GM18508 (cell line): Measurements from ENCODE around the gene DDIT3.
"Not testable (repeated sequence)": the region's sequence is repeated elsewhere in the genome, so short reads cannot be mapped to it uniquely, and the experiment has no call there.

Experiments used
- ATAC-seq: cut with Tn5 transposase; IDR thresholded peaks from one replicate; pipeline ENCODE4 v1.9.1; 2021; ENCODE audit warnings: moderate number of reproducible peaks; ENCODE audit not compliant: insufficient read depth, unreplicated experiment

DDIT3 gene

DNA sequence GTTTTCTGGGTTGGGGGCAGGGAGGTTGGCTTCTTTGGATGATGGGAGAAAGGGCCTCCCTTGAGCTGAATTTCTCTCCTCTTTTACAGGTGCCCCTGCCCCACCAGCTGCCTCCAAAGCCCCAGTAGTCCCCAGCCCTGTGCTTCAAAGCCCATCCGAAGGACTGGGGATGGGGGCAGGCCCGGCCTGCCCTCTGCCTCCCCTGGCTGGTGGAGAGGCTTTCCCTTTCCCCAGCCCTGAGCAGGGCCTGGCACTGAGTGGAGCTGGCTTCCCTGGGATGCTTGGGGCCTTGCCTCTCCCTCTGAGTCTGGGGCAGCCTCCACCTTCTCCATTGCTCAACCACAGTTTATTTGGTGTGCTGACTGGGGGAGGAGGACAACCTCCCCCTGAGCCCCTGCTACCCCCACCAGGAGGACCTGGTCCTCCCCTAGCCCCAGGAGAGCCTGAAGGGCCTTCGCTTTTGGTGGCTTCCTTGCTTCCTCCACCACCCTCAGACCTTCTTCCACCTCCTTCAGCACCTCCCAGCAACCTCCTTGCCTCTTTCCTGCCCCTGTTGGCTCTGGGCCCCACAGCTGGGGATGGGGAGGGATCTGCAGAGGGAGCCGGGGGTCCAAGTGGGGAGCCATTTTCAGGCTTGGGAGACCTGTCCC, 6.3 kb upstream of the DDIT3 start:
- ATAC-seq, result no peak

DNA sequence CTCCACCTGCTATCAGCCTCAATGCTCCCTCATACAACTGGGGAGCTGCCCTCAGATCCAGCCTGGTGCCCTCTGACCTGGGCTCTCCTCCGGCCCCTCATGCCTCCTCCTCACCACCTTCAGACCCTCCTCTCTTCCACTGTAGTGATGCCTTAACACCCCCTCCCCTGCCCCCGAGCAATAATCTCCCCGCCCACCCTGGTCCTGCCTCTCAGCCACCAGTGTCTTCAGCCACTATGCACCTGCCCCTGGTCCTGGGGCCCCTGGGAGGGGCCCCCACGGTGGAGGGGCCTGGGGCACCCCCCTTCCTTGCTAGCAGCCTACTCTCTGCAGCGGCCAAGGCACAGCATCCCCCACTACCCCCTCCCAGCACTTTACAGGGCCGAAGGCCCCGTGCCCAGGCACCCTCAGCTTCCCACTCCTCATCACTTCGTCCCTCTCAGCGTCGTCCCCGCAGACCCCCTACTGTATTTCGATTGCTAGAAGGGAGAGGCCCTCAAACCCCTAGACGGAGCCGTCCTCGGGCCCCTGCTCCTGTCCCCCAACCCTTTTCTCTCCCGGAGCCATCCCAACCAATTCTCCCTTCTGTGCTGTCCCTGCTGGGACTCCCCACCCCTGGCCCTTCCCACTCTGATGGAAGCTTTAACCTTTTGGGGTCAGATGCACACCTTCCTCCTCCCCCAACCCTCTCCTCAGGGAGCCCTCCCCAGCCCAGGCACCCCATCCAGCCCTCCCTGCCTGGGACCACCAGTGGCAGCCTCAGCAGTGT, 5.5 kb upstream of the DDIT3 start:
- ATAC-seq, result no peak

DNA sequence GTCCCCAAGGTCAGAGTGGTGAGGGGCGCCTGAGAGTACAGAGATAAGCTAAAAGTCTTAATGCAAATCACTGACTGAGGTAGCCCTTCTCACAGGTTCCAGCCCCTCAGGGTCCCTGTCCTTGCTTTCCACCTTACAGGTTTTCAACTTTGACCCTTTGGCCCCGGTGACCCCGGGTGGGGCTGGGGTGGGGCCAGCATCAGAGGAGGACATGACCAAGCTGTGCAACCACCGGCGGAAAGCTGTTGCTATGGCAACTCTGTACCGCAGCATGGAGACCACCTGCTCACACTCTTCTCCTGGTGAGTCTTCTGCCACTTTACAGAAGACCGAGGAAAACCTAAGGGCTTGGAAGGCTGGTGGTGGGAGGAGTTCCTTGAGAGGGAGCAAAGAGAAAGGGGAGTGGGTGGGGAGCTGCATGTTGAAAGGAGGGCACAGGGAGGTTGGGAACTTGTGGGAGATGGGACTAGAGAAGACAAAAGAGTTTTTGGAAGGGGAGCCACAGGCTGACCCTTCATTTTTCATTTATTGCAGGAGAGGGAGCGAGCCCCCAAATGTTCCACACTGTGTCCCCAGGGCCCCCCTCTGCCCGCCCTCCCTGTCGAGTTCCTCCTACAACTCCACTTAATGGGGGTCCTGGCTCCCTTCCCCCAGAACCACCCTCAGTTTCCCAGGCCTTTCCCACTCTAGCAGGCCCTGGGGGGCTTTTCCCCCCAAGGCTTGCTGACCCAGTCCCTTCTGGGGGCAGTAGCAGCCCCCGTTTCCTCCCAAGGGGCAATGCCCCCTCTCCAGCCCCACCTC, 4.7 kb upstream of the DDIT3 start:
- no peak for ATAC-seq

DNA sequence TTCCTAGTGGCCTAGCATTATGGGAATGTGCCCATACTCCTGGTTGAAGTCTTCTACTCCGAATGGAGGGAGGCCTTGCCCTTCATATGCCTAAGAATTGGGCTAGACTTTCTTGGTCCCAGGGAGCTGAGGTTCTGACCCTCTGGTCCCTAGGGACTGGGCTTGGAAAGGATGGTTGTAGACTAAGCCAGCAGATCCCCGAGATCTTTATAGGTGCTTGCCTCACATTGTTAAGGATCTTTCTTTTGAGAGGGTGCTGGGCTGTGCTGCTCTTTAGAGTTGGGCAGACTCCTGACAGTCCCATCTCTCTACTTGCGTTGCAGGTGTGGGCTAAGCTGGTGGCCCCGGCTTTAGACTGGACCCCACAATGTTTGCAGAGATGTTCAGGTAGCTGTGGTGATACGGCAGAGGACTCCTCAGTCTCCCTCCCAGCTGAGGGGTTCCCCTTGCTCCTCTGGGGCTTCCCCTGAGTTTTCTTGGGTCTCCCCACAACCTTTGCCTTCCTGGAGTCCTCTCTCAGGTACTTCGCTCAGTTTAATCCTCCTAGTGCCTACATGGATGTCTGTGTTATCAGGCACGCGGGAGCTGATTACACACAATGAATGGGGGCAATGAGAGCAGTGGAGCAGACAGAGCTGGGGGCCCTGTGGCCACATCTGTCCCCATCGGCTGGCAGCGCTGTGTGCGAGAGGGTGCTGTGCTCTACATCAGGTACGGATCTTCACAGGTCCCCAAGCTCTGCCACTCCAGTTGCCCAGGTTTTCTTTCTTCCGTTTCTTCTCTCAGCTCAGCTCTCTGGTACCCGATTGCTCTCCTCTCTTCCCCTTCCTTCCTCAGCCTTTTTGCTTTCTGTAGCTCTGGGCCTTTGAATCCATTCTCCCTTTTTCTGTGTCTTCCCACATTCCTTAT, 3.6 kb upstream of the DDIT3 start:
- ATAC-seq, result no peak

GRCh38 chr12:57522887-57523705, 2.8 kb upstream of the DDIT3 start:
- ATAC-seq, result no peak

- ATAC-seq, result peak; percentile 24
Measured at GRCh38 chr12:57522011-57522886, 1.9 kb upstream of the DDIT3 start, which contains the start of gene MBD6. Gene MBD6, plus strand, starts transcription at chr12:57522824. Its CDS starts 1,480 bp downstream, at chr12:57524304.

GRCh38 chr12:57521525-57522010, 1.3 kb upstream of the DDIT3 start:
- ATAC-seq, result no peak

- no peak for ATAC-seq
Measured at GRCh38 chr12:57519796-57520052, 590 bp downstream of the DDIT3 start.

- ATAC-seq, result no peak
Measured at GRCh38 chr12:57518920-57519795, 1.2 kb downstream of the DDIT3 start.

GRCh38 chr12:57518176-57518919, 2.0 kb downstream of the DDIT3 start:
- no peak for ATAC-seq

- not testable (repeated sequence) for ATAC-seq
Measured at GRCh38 chr12:57517718-57518117, 2.6 kb downstream of the DDIT3 start.

DNA sequence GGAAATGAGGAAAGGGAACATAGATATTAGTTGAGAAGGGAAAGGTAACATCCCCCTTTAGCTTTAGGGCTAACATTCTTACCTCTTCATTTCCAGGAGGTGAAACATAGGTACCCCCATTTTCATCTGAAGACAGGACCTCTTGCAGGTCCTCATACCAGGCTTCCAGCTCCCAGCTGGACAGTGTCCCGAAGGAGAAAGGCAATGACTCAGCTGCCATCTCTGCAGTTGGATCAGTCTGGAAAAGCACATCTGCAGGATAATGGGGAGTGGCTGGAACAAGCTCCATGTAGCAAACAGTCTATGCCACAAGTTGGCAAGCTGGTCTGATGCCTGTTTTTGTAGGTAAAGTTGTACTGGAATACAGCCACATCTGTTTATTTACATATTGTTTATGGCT, 3.1 kb downstream of the DDIT3 start:
- ATAC-seq, result no peak

GRCh38 chr12:57516617-57517153, 3.6 kb downstream of the DDIT3 start:
- no peak for ATAC-seq

DNA sequence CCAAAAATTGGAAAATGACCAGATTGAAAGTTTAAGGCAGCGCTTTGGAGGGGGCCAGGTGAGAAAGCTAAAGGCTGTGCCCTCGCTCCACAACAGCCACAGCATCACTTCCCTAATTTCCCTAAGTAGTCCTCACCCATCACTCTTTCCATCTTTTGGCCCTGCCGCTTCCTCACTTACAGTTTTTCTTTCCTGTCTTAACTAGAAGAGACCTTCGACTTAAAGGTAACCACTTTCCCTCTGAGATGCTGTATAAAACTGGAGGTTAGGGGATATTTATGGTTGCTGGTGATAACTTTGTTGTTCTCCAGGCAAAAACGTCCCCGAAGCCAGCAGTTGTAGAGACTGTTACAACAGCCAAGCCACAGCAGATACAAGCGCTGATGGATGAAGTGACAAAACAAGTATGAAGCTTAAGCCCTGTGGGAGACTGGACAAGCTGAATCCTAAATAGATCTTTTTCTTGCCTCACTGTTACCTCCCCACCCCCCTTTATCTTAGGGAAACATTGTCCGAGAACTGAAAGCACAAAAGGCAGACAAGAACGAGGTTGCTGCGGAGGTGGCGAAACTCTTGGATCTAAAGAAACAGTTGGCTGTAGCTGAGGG, 4.3 kb downstream of the DDIT3 start:
- no peak for ATAC-seq

- ATAC-seq, result no peak
Measured at GRCh38 chr12:57515408-57515933, 4.8 kb downstream of the DDIT3 start.
